OCI-LY3 (cell line): ENCODE results near the gene KCTD5.

Experiments
- H2AFZ ChIP-seq: fragments of 200-600, 300-600 bp; shearing (Covaris generic); 2 replicates; pipeline ENCODE4 v1.6.0; 2014; ENCODE audit warnings: antibody characterized with exemption, low read depth, low read length
- H3K27ac ChIP-seq: fragments of 200-600, 300-600 bp; sonication (generic); 2 replicates; pipeline ENCODE4 v1.5.1; 2014; ENCODE audit warnings: mild to moderate bottlenecking, low read length, moderate library complexity, mixed read lengths
- H3K27me3 ChIP-seq: fragments of 200-600, 300-600 bp; sonication (generic); 2 replicates; pipeline ENCODE4 v1.6.1; 2014; ENCODE audit warnings: low read depth, low read length, mixed read lengths
- H3K36me3 ChIP-seq: fragments of 200-600, 300-600 bp; sonication (generic); replicated peaks from 2 replicates; pipeline ENCODE3; 2014; ENCODE audit warnings: low read depth, low read length, mixed read lengths
- H3K4me1 ChIP-seq: fragments of 300-600, 200-600 bp; sonication (generic); 2 replicates; pipeline ENCODE4 v1.6.1; 2014; ENCODE audit warnings: low read length, mixed read lengths
- H3K4me2 ChIP-seq: fragments of 200-600, 300-600 bp; sonication (generic); 2 replicates; pipeline ENCODE4 v1.6.1; 2014; ENCODE audit warnings: low read length, mixed read lengths
- H3K4me3 ChIP-seq: fragments of 300-600, 200-600 bp; sonication (generic); 2 replicates; pipeline ENCODE4 v1.5.1; 2014; ENCODE audit warnings: antibody characterized with exemption, mild to moderate bottlenecking, low read length, moderate library complexity
- H3K79me2 ChIP-seq: fragments of 300-600, 200-600 bp; shearing (Covaris generic); 2 replicates; pipeline ENCODE4 v1.6.1; 2014; ENCODE audit warnings: mild to moderate bottlenecking, low read length, mixed read lengths
- H3K9ac ChIP-seq: fragments of 300-600, 200-600 bp; shearing (Covaris generic); 2 replicates; pipeline ENCODE4 v1.6.0; 2014; ENCODE audit warnings: mild to moderate bottlenecking, low read length, moderate library complexity
- H3K9me3 ChIP-seq: fragments of 200-600, 300-600 bp; shearing (Covaris generic); 2 replicates; pipeline ENCODE4 v1.6.1; 2014; ENCODE audit warnings: low read length, mixed read lengths; ENCODE audit not compliant: insufficient read depth
- H4K20me1 ChIP-seq: fragments of 200-600, 300-600 bp; sonication (generic); 2 replicates; pipeline ENCODE4 v1.6.1; 2016; ENCODE audit warnings: low read length, mixed read lengths; ENCODE audit not compliant: insufficient read depth
- CTCF ChIP-seq: fragments of 200-600, 300-600 bp; sonication (generic); IDR thresholded peaks from 2 replicates; pipeline ENCODE4 v1.5.1; 2014; ENCODE audit warnings: antibody characterized with exemption, low read length, low read depth
- EZH2phosphoT487 ChIP-seq: fragments of 200-600 bp; shearing (Covaris generic); IDR thresholded peaks from 2 replicates; pipeline ENCODE4 v1.6.1; 2018; ENCODE audit warnings: antibody characterized with exemption, mixed run types, low read depth

The KCTD5 gene

GRCh38 chr16:2740476-2740875 is 58.2 kb downstream of the KCTD5 start:
- TF ChIP-seq EZH2phosphoT487 (no peak), CTCF (no peak)
- Histone ChIP-seq H3K27ac (no peak overlapping the region), H3K9me3 (no peaks in the 10 kb centered on the region), H3K79me2 (no peaks in the 10 kb centered on the region), H3K36me3 (no peaks in the 10 kb centered on the region), H3K9ac (no peak overlapping the region), H4K20me1 (no peaks in the 10 kb centered on the region), H3K27me3 (no peaks in the 10 kb centered on the region), H3K4me1 (no peaks in the 10 kb centered on the region), H2AFZ (no peak overlapping the region), H3K4me2 (no peak overlapping the region), H3K4me3 (no peak overlapping the region)

GRCh38 chr16:2741168-2741567 is 58.8 kb downstream of the KCTD5 start:
- Histone ChIP-seq H3K27me3 (no peaks in the 10 kb centered on the region), H3K79me2 (no peaks in the 10 kb centered on the region), H2AFZ (no peak overlapping the region), H3K9me3 (no peaks in the 10 kb centered on the region), H3K9ac (no peak overlapping the region), H4K20me1 (no peaks in the 10 kb centered on the region), H3K4me1 (no peaks in the 10 kb centered on the region), H3K36me3 (no peaks in the 10 kb centered on the region), H3K4me3 (no peak overlapping the region), H3K4me2 (no peak overlapping the region), H3K27ac (no peak overlapping the region)
- no peak for TF ChIP-seq EZH2phosphoT487
- TF ChIP-seq CTCF = no peak

GRCh38 chr16:2742323-2743006 is 60.1 kb downstream of the KCTD5 start:
- no peak for TF ChIP-seq CTCF
- TF ChIP-seq EZH2phosphoT487 = no peak
- H3K4me2 ChIP-seq = no peak overlapping the region
- H3K4me1 ChIP-seq = no peaks in the 10 kb centered on the region
- H3K27me3 ChIP-seq = no peaks in the 10 kb centered on the region
- H3K9ac ChIP-seq = no peak overlapping the region
- no peak overlapping the region for H3K4me3 ChIP-seq
- H2AFZ ChIP-seq = no peak overlapping the region
- no peak overlapping the region for H3K27ac ChIP-seq
- no peaks in the 10 kb centered on the region for H3K36me3 ChIP-seq
- H3K79me2 ChIP-seq = no peaks in the 10 kb centered on the region
- H4K20me1 ChIP-seq = no peaks in the 10 kb centered on the region
- H3K9me3 ChIP-seq = no peaks in the 10 kb centered on the region

- H3K4me1 ChIP-seq = no peaks in the 10 kb centered on the region
- H3K4me3 ChIP-seq = no peak overlapping the region
- no peak overlapping the region for H3K4me2 ChIP-seq
- no peaks in the 10 kb centered on the region for H4K20me1 ChIP-seq
- H3K27me3 ChIP-seq = no peaks in the 10 kb centered on the region
- no peak overlapping the region for H2AFZ ChIP-seq
- TF ChIP-seq CTCF (no peak), EZH2phosphoT487 (no peak)
- no peaks in the 10 kb centered on the region for H3K36me3 ChIP-seq
- H3K9me3 ChIP-seq = no peaks in the 10 kb centered on the region
- H3K9ac ChIP-seq = no peak overlapping the region
- no peaks in the 10 kb centered on the region for H3K79me2 ChIP-seq
- H3K27ac ChIP-seq = no peak overlapping the region
Measured at GRCh38 chr16:2743007-2743810, 60.9 kb downstream of the KCTD5 start.
